GM12878 (cell line): ENCODE results near the gene KAZN. TPM values are rescaled to one million over a fixed set of nuclear protein-coding genes. Genes with fewer than 3 reads are reported as not detected.

Source experiments
- ATAC-seq: fragments of 200-7000 bp; cut with Tn5 transposase; 3 replicates; pipeline ENCODE4 v1.9.1; 2020; ENCODE audit warnings: mild to moderate bottlenecking, moderate library complexity
- BruUV-seq: library from RNA; stranded (reverse); fragments of 400-500 nt; replicated peaks from 2 replicates; lab custom pipeline; 2021; lab: Mats Ljungman, UMichigan
- CTCF ChIA-PET: fragments of 300-600 bp; sonication (Branson Sonifier 250); formaldehyde crosslinking; extraction: SDS; loops from one replicate; lab custom pipeline; 2021; ENCODE audit warnings: inconsistent platforms; lab: Yijun Ruan, JAX
- POLR2A ChIA-PET: fragments of 350-600 bp; formaldehyde crosslinking; extraction: SDS; loops from one replicate; lab custom pipeline; 2021; ENCODE audit warnings: inconsistent platforms; lab: Charles Lee
- RAD21 ChIA-PET: fragments of 300-600 bp; sonication (Branson Sonifier 250); formaldehyde crosslinking; loops from one replicate; lab custom pipeline; 2023; ENCODE audit warnings: antibody characterized with exemption; ENCODE audit not compliant: unreplicated experiment; lab: Charles Lee
- SMC1A ChIA-PET: fragments of 300-600 bp; sonication (Branson Sonifier 250); formaldehyde crosslinking; loops from one replicate; lab custom pipeline; 2023; ENCODE audit not compliant: unreplicated experiment, uncharacterized antibody; lab: Charles Lee
- DNase-seq: peaks from one replicate; pipeline ENCODE4 v3.0.0-alpha.2; 2011; ENCODE audit warnings: low read depth, low spot score
- FAIRE-seq: peaks from 3 replicates; lab custom pipeline; 2011; peaks lifted over from hg19 to GRCh38; lab: Jason Lieb, UNC
- H2AFZ ChIP-seq: 2 replicates; pipeline ENCODE4 v1.6.0; 2011; ENCODE audit warnings: low read depth, low read length, control low read depth; ENCODE audit not compliant: control insufficient read depth
- H3K27ac ChIP-seq: 2 replicates; pipeline ENCODE4 v1.5.1; 2011; ENCODE audit warnings: control low read depth; ENCODE audit not compliant: control insufficient read depth, insufficient read depth
- H3K27me3 ChIP-seq, 2 experiments: replicated peaks in 1 of 2; 2 replicates each; pipeline versions ENCODE4 v1.6.0 to v1.6.1; 2011; ENCODE audit warnings: low read length in 1 of 2; ENCODE audit not compliant: control insufficient read depth in 2 of 2, insufficient read depth in 2 of 2
- H3K36me3 ChIP-seq, 2 experiments: 2 replicates each; pipeline ENCODE4 v1.5.1; 2011; ENCODE audit warnings: low read length in 1 of 2; ENCODE audit not compliant: control insufficient read depth in 2 of 2, insufficient read depth in 2 of 2
- H3K4me1 ChIP-seq: 2 replicates; pipeline ENCODE4 v1.6.1; 2011; ENCODE audit warnings: mild to moderate bottlenecking, low read length, moderate library complexity, mixed read lengths; ENCODE audit not compliant: control insufficient read depth, insufficient read depth
- H3K4me2 ChIP-seq: 2 replicates; pipeline ENCODE4 v1.6.0; 2011; ENCODE audit warnings: control low read depth; ENCODE audit not compliant: control insufficient read depth, insufficient read depth
- H3K4me3 ChIP-seq: fragments of 200-600 bp; sonication (generic); 2 replicates; pipeline ENCODE4 v1.5.1; 2016
- H3K79me2 ChIP-seq: 2 replicates; pipeline ENCODE4 v1.6.0; 2011; ENCODE audit warnings: low read length; ENCODE audit not compliant: control insufficient read depth, insufficient read depth
- H3K9ac ChIP-seq: 2 replicates; pipeline ENCODE4 v1.8.0; 2011; ENCODE audit warnings: low read length, control low read depth, mixed read lengths; ENCODE audit not compliant: control insufficient read depth, insufficient read depth
- H3K9me3 ChIP-seq: replicated peaks from 3 replicates; pipeline ENCODE4 v1.5.1; 2011; ENCODE audit warnings: mild to moderate bottlenecking, low read length; ENCODE audit not compliant: control insufficient read depth, insufficient read depth
- H4K20me1 ChIP-seq: 2 replicates; pipeline ENCODE4 v1.6.0; 2011; ENCODE audit not compliant: control insufficient read depth, insufficient read depth
- BCL11A ChIP-seq: IDR thresholded peaks from 2 replicates; pipeline ENCODE4 v1.6.1; 2011; ENCODE audit warnings: low read depth, low read length
- BMI1 ChIP-seq: fragments of 450-650 bp; IDR thresholded peaks from 2 replicates; pipeline ENCODE4 v1.6.1; 2016; ENCODE audit warnings: mild to moderate bottlenecking, moderate library complexity, borderline replicate concordance
- CBX5 ChIP-seq: sonication (generic); IDR thresholded peaks from 2 replicates; pipeline ENCODE4 v1.6.1; 2016; ENCODE audit warnings: low read depth, moderate library complexity, mild to moderate bottlenecking, inconsistent platforms
- IRF4 ChIP-seq: IDR thresholded peaks from 2 replicates; pipeline ENCODE4 v1.6.1; 2011; ENCODE audit warnings: low read depth, low read length
- KLF5 ChIP-seq: fragments of 450-650 bp; IDR thresholded peaks from 2 replicates; pipeline ENCODE4 v1.6.1; 2014; ENCODE audit warnings: mild to moderate bottlenecking; ENCODE audit not compliant: partially characterized antibody
- SIX5 ChIP-seq: IDR thresholded peaks from 2 replicates; pipeline ENCODE4 v1.6.1; 2011; ENCODE audit warnings: mild to moderate bottlenecking, low read depth, low read length, moderate library complexity; ENCODE audit not compliant: severe bottlenecking
- SREBF2 ChIP-seq: IDR thresholded peaks from 2 replicates; pipeline ENCODE4 v1.6.1; 2012; ENCODE audit warnings: mild to moderate bottlenecking, low read length
- SUZ12 ChIP-seq: fragments of 200-600 bp; sonication (generic); IDR thresholded peaks from one replicate; pipeline ENCODE4 v1.6.1; 2018; ENCODE audit warnings: antibody characterized with exemption, mild to moderate bottlenecking; ENCODE audit not compliant: unreplicated experiment
- WGBS: methylation state at CpG from one replicate; pipeline ENCODE4 v1.1.6; 2016; ENCODE audit warnings: low lambda C conversion rate; ENCODE audit not compliant: insufficient replicate concordance, insufficient coverage; ENCODE audit errors: missing lambda C conversion rate; 5-methylcytosine and 5-hydroxymethylcytosine counted together
- in situ Hi-C: fragments of 300-500 bp; cut with MboI; formaldehyde crosslinking; loops from 9 replicates; pipeline ENCODE4 v1.14.3; 2018; ENCODE audit warnings: mixed read lengths
- intact Hi-C: fragments of 100-400 bp; cut with micrococcal nuclease; formaldehyde crosslinking; loops from one replicate; pipeline ENCODE4 v1.14.2; 2022; ENCODE audit not compliant: unreplicated experiment
- polyA plus RNA-seq, 11 experiments: library from polyadenylated mRNA; depleted of rRNA in 4 of 11; unstranded in 6 of 11; stranded (reverse) in 5 of 11; fragments of >200 nt; fragmentation: Nextera tagmentation in 4 of 11; fragmentation: Illumina TruSeq in 1 of 11; extraction: Ambion mirVana in 4 of 11; extraction: Trizol in 1 of 11; gene quantifications; 1 replicate in 1 of 11; 2 replicates in 10 of 11; pipeline versions ENCODE4 v1.2.1 to v1.2.3, GENCODE V29; 2011 to 2016; ENCODE audit warnings: inconsistent platforms in 2 of 11, missing spikeins in 2 of 11, low read depth in 1 of 11
- total RNA-seq, 4 experiments: library from RNA; depleted of rRNA in 3 of 4; stranded (reverse); fragments of >200 nt in 3 of 4; fragmentation: Illumina TruSeq in 1 of 4; extraction: Trizol in 1 of 4; gene quantifications; 2 replicates each; pipeline versions ENCODE4 v1.2.1 to v1.2.3, GENCODE V29; 2013 to 2021
- TF ChIP-seq, protein P1 (sequence below), 3 experiments: IDR thresholded peaks in 2 of 3; conservative IDR thresholded peaks in 1 of 3; 2 replicates each; pipeline ENCODE4 v1.5.1; 2011; ENCODE audit warnings: low read depth in 3 of 3, low read length in 3 of 3, mild to moderate bottlenecking in 3 of 3, control low read depth in 2 of 3, moderate library complexity in 2 of 3, inconsistent platforms in 1 of 3, mixed read lengths in 1 of 3; ENCODE audit not compliant: control insufficient read depth in 2 of 3, insufficient read depth in 1 of 3; ENCODE audit errors: extremely low read depth in 1 of 3

The KAZN gene
- total and polyA plus RNA-seq, 10 of the 15 experiments (the other 5 are each of a cell fraction or from before 2014, with no cell fraction given), result 0.72 to 4.0 (median 1.2) TPM

GRCh38 chr1:15018767-15019166 lies 420.3 kb downstream of the KAZN start:
- POLR2A ChIA-PET, result no interaction called here
- Histone ChIP-seq H3K36me3 (no peaks in the 10 kb centered on the region), H3K9ac (no peak overlapping the region), H3K4me3 (no peak overlapping the region), H3K4me1 (no peaks in the 10 kb centered on the region), H3K9me3 (no peaks in the 10 kb centered on the region), H3K4me2 (no peak overlapping the region), H3K27ac (no peak overlapping the region), H3K27me3 (no peaks in the 10 kb centered on the region), H4K20me1 (no peaks in the 10 kb centered on the region), H2AFZ (no peak overlapping the region), H3K79me2 (no peaks in the 10 kb centered on the region)
- RAD21 ChIA-PET, result no interaction called here
- SMC1A ChIA-PET, result no interaction called here
- no peak for FAIRE-seq
- WGBS, result 16% methylated on average over 4 of the region's 4 CpGs
- CTCF ChIA-PET, result interaction anchor here (0.6 kb wide), 1 partner anchor 9 kb away, joined by 3 read pairs; no protein-coding TSS in a partner anchor
- BruUV-seq, result no TSS peak
- in situ Hi-C loops, result no loop called here
- ATAC-seq, result no peak
- TF ChIP-seq BCL11A, result no peak
- TF ChIP-seq, protein P1, sequence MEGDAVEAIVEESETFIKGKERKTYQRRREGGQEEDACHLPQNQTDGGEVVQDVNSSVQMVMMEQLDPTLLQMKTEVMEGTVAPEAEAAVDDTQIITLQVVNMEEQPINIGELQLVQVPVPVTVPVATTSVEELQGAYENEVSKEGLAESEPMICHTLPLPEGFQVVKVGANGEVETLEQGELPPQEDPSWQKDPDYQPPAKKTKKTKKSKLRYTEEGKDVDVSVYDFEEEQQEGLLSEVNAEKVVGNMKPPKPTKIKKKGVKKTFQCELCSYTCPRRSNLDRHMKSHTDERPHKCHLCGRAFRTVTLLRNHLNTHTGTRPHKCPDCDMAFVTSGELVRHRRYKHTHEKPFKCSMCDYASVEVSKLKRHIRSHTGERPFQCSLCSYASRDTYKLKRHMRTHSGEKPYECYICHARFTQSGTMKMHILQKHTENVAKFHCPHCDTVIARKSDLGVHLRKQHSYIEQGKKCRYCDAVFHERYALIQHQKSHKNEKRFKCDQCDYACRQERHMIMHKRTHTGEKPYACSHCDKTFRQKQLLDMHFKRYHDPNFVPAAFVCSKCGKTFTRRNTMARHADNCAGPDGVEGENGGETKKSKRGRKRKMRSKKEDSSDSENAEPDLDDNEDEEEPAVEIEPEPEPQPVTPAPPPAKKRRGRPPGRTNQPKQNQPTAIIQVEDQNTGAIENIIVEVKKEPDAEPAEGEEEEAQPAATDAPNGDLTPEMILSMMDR (IDR thresholded peaks at IDR 0.05 in 2 of 3, conservative IDR thresholded peaks at IDR 0.05 in 1 of 3; ENCODE audit: control insufficient read depth in 2 of 3, extremely low read depth in 1 of 3, insufficient read depth in 1 of 3, low read depth in 3 of 3, low read length in 3 of 3), result no peak
- intact Hi-C loops, result no loop called here
- no peak for DNase-seq

- in situ Hi-C loops (no loop called here), intact Hi-C loops (no loop called here)
- no peaks in the 10 kb centered on the region for H3K79me2 ChIP-seq
- FAIRE-seq, result no peak
- no peak for DNase-seq
- H3K4me3 ChIP-seq, result no peak overlapping the region
- H4K20me1 ChIP-seq, result no peaks in the 10 kb centered on the region
- H2AFZ ChIP-seq, result no peak overlapping the region
- no peak for ATAC-seq
- H3K9ac ChIP-seq, result no peak overlapping the region
- no TSS peak for BruUV-seq
- no peaks in the 10 kb centered on the region for H3K27me3 ChIP-seq
- SMC1A ChIA-PET, result no interaction called here
- H3K4me2 ChIP-seq, result no peak overlapping the region
- RAD21 ChIA-PET, result no interaction called here
- WGBS, result 33% methylated on average over 17 of the region's 18 CpGs
- TF ChIP-seq BMI1 (no peak), BCL11A (no peak), IRF4 (no peak), SUZ12 (no peak), SREBF2 (no peak), KLF5 (no peak), SIX5 (no peak), CBX5 (no peak)
- H3K4me1 ChIP-seq, result no peaks in the 10 kb centered on the region
- H3K9me3 ChIP-seq, result no peaks in the 10 kb centered on the region
- no peaks in the 10 kb centered on the region for H3K36me3 ChIP-seq
- no peak overlapping the region for H3K27ac ChIP-seq
- CTCF ChIA-PET, result no interaction called here
- POLR2A ChIA-PET, result interaction anchor here (0.5 kb wide), 1 partner anchor 185 kb away, joined by 3 read pairs; no protein-coding TSS in a partner anchor
Measured at GRCh38 chr1:15020943-15021745, 422.7 kb downstream of the KAZN start.
